Activated T-helper 2 cell treated with anti-CD3 and anti-CD28 coated beads, Interferon-gamma antibody, Interleukin-2, Interleukin-4, amounts not matched to agents 10 μg/mL and 5 μg/mL and 100 μg/mL, durations not matched to agents 14 hours and 24 hours and 36 hours (primary cell): ENCODE results near the gene RNF114. TPM values are rescaled to one million over a fixed set of nuclear protein-coding genes. Genes with fewer than 3 reads are reported as not detected.
"Not testable (repeated sequence)": the region's sequence is repeated elsewhere in the genome, so short reads cannot be mapped to it uniquely, and the experiment has no call there.

ENCODE experiments used
- DNase-seq: peaks from one replicate; pipeline ENCODE4 v3.0.0; 2021; ENCODE audit warnings: low spot score
- H3K27ac Mint-ChIP-seq: one replicate; pipeline ENCODE4 v1.8.0; 2021; ENCODE audit warnings: mixed read lengths
- H3K27me3 Mint-ChIP-seq: one replicate; pipeline ENCODE4 v1.8.0; 2021; ENCODE audit warnings: low read depth, mixed read lengths
- H3K36me3 Mint-ChIP-seq: one replicate; pipeline ENCODE4 v1.8.0; 2021; ENCODE audit warnings: low read depth, mixed read lengths
- H3K4me1 Mint-ChIP-seq: one replicate; pipeline ENCODE4 v1.8.0; 2021; ENCODE audit warnings: low read depth, mixed read lengths
- H3K4me3 Mint-ChIP-seq: one replicate; pipeline ENCODE4 v1.8.0; 2021; ENCODE audit warnings: low read depth, mild to moderate bottlenecking, moderate library complexity, mixed read lengths
- H3K9me3 Mint-ChIP-seq: one replicate; pipeline ENCODE4 v1.8.0; 2021; ENCODE audit warnings: mixed read lengths
- intact Hi-C: fragments of 100-400 bp; cut with micrococcal nuclease; formaldehyde crosslinking; loops from one replicate; pipeline ENCODE4 v1.15.1; 2023
- total RNA-seq: library from RNA; stranded (reverse); gene quantifications from 2 replicates; pipeline ENCODE4 v1.2.3, GENCODE V29; 2022

Gene RNF114
- total RNA-seq, 1 donor from 2014 or later = 64.0 TPM

GRCh38 chr20:49969234-49969633, 33.0 kb downstream of the RNF114 start:
- intact Hi-C loops = no loop called here

GRCh38 chr20:49969946-49970345, 33.7 kb downstream of the RNF114 start:
- Mint-ChIP-seq H3K4me3 (no peak overlapping the region), H3K9me3 (no peaks in the 10 kb centered on the region), H3K36me3 (no peaks in the 10 kb centered on the region), H3K27ac (no peak overlapping the region), H3K27me3 (no peaks in the 10 kb centered on the region), H3K4me1 (no peaks in the 10 kb centered on the region)
- intact Hi-C loops = no loop called here
- no peak for DNase-seq

More at GRCh38 chr20:49969234-49969633, 33.0 kb downstream of the RNF114 start:
- H3K27me3 Mint-ChIP-seq = no peaks in the 10 kb centered on the region
- no peaks in the 10 kb centered on the region for H3K36me3 Mint-ChIP-seq
- H3K4me3 Mint-ChIP-seq = no peak overlapping the region
- H3K27ac Mint-ChIP-seq = no peak overlapping the region
- DNase-seq = no peak
- no peaks in the 10 kb centered on the region for H3K4me1 Mint-ChIP-seq
- H3K9me3 Mint-ChIP-seq = no peaks in the 10 kb centered on the region

DNA sequence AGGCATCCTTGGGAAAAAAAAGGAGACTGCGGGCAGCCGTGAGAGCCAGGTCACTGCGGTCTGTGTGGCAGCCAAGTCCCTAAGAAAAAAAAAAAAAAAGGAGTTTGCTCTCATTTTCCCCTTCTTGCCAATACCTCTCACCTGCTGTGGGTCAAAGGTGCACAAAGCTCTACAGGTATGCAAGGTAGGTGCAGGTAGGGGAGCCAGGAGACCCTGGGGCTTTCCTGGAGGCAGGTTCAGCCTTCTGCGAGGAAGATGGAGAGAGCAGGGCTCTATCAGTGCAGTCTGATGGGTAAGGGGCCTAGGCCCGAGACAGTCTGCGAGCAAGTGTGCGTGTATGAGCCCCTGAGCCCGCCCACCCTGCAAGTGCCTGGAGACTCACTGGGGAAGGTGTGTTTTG, 34.3 kb downstream of the RNF114 start:
- Mint-ChIP-seq H3K9me3 (no peaks in the 10 kb centered on the region), H3K4me3 (no peak overlapping the region), H3K36me3 (no peaks in the 10 kb centered on the region), H3K27me3 (no peaks in the 10 kb centered on the region), H3K4me1 (no peaks in the 10 kb centered on the region), H3K27ac (no peak overlapping the region)
- no peak for DNase-seq
- intact Hi-C loops = no loop called here

GRCh38 chr20:49973981-49974380, 37.8 kb downstream of the RNF114 start:
- Mint-ChIP-seq H3K27ac (no peak overlapping the region), H3K36me3 (no peaks in the 10 kb centered on the region), H3K9me3 (no peaks in the 10 kb centered on the region), H3K4me1 (no peaks in the 10 kb centered on the region), H3K27me3 (peaks cover 3% of the 10 kb centered on the region), H3K4me3 (no peak overlapping the region)
- DNase-seq = no peak
- intact Hi-C loops = no loop called here

DNA sequence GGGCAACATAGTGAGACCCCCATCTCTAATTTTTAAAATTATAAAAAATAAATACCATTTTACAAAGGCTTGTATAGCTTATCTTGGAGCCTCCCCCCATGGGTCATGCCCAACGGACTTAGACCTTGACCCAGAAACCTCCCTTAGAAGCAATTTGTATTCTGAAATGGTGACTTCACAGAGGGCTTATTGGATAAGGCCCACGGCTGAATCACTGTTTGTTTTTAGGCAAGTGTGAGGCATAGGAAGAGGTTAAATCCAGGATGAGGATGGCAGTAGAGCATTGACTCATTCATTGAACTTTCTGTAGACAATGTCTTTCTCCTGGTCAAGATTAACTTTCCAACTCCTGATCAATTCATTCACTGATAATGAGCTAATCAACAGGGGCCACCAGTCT, 40.3 kb downstream of the RNF114 start:
- Mint-ChIP-seq H3K36me3 (no peaks in the 10 kb centered on the region), H3K9me3 (no peaks in the 10 kb centered on the region), H3K4me1 (peaks cover 4% of the 10 kb centered on the region), H3K27me3 (peaks cover 22% of the 10 kb centered on the region), H3K4me3 (no peak overlapping the region), H3K27ac (no peak overlapping the region)
- intact Hi-C loops = no loop called here
- no peak for DNase-seq

DNA sequence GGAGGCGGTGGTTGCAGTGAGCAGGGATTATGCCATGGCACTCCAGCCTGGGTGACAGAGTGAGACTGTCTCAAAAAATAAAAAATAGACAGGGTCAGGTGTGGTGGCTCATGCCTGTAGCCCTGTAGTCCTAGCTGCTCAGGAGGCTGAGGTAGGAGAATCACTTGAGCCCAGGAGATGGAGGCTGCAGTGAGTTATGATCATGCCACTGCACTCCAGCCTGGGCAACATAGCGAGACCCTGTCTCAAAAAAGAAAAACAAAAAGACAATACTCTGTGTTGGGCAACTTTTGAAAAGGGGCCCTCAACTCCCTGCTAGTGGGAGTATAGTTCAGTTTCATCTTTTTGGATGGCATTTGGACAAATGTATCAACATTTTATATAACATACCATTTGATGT, 41.5 kb downstream of the RNF114 start:
- H3K4me1 Mint-ChIP-seq = peaks cover 11% of the 10 kb centered on the region
- H3K9me3 Mint-ChIP-seq, DNase-seq, H3K27ac Mint-ChIP-seq, intact Hi-C loops, H3K36me3 Mint-ChIP-seq, H3K4me3 Mint-ChIP-seq: not testable (repeated sequence)
- peaks cover 31% of the 10 kb centered on the region for H3K27me3 Mint-ChIP-seq

DNA sequence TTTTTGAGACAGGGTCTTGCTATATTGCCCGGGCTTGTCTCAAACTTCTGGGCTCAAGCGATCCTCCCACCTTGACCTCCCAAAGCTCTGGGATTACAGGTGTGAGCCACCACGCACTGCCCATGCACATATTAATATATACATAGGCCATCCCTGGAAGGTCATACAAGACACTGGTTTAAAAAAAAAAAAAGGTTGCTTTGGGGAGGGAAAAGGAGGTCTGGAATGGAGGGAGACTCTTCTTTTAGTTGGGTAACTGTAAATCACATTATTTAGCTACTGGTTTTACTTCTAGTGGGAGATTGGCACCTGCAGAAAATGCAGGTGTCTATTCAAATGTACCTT, 42.5 kb downstream of the RNF114 start:
- H3K36me3 Mint-ChIP-seq = no peaks in the 10 kb centered on the region
- intact Hi-C loops = loop anchor here (1.0 kb wide), 1 partner anchor 93 kb away; no protein-coding TSS in a partner anchor
- no peak for DNase-seq
- H3K9me3 Mint-ChIP-seq = no peaks in the 10 kb centered on the region
- H3K27me3 Mint-ChIP-seq = peaks cover 31% of the 10 kb centered on the region
- H3K27ac Mint-ChIP-seq = no peak overlapping the region
- H3K4me3 Mint-ChIP-seq = no peak overlapping the region
- peaks cover 13% of the 10 kb centered on the region for H3K4me1 Mint-ChIP-seq

- DNase-seq = peak; percentile 38
- Mint-ChIP-seq H3K9me3 (no peaks in the 10 kb centered on the region), H3K36me3 (no peaks in the 10 kb centered on the region), H3K4me1 (peaks cover 13% of the 10 kb centered on the region), H3K4me3 (no peak overlapping the region), H3K27ac (no peak overlapping the region), H3K27me3 (peaks cover 31% of the 10 kb centered on the region)
- intact Hi-C loops = loop anchor here (1.0 kb wide), 1 partner anchor 92 kb away; no protein-coding TSS in a partner anchor
Measured at GRCh38 chr20:49979030-49979832, 43.0 kb downstream of the RNF114 start.

DNA sequence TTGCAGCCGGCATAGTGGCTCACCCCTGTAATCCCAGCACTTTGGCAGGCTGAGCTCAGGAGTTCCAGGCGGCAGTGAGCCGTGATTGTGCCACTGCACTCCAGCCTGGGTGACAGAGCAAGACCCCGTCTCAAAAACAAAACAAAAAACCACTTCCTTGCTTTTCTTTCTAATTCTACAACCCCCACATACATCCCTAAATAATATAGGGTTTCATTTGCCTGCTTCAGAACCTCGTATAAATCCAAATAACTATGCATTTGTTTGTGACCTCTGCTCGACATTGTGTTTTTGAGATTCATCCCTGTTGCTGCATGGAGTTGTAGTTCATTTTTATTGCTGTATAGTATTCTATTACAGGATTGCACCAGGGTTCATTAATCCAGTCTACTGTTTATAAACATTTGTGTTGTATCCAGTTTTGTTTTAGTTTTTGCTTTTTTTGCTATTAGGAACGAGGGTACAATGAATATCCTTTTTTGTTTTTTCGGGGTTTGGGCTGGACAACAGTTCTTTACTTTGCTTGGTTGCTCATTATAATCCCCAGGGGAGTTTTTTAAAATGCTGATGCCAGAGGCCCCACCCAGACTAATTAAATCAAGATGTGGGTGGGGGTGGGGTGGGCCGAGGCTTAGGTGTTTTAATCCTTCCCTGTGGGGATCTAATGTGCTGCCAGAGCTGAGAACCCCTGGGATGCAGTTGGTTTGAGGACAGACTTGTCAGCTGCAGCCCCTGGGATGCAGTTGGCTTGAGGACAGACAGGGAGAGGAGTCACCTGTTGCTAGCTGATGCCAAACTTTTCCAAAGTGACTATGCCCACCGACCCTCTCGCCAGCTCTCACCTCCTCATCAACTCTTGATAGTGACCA, 44.2 kb downstream of the RNF114 start:
- Mint-ChIP-seq H3K27ac (no peak overlapping the region), H3K27me3 (peaks cover 31% of the 10 kb centered on the region), H3K36me3 (no peaks in the 10 kb centered on the region), H3K9me3 (no peaks in the 10 kb centered on the region), H3K4me3 (no peak overlapping the region), H3K4me1 (peaks cover 13% of the 10 kb centered on the region)
- no peak for DNase-seq
- intact Hi-C loops = no loop called here

DNA sequence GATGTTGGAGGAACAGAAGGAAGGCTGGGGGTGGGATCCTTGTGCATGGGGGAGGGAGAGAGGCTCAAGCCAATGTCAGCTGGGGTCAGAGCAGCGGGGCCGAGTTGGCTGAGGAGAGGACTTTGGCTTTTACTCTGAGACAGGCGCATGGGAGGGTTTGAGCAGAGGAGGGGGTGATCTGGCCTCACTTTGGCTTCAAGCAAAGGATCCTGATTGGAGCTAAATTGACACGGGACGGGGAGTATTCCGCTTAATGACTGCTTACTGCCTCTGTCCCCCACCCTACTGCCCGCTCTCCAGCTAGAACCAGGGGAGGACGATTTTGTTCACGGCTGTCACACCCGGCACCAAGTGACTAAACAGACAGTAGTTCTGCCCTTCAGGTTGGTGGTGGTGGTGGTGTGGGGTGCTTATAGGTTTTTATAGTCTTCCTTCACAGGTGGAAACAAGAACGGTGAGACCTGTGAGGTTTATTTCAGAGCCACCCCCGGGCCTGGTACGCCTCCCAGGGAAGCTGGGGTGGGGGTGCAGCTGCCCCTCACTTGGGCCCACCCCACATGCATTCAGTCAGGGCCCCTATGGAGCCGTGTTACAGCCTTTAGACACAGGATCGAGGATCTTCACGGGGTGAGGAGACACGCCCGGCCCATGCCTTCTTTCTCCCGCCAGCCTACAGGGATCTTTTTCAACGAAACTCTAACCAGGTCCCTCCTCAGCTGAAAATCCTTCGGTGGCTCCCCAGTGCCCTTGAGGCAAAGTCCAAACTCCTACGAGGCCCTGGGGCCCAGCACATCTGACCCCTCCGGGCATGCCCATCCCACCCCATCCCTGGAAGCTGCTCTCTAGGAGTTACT, 45.2 kb downstream of the RNF114 start:
- peaks cover 13% of the 10 kb centered on the region for H3K4me1 Mint-ChIP-seq
- intact Hi-C loops = loop anchor here (2.0 kb wide), 1 partner anchor 185 kb away; no protein-coding TSS in a partner anchor
- H3K36me3 Mint-ChIP-seq = no peaks in the 10 kb centered on the region
- no peak for DNase-seq
- no peaks in the 10 kb centered on the region for H3K9me3 Mint-ChIP-seq
- H3K4me3 Mint-ChIP-seq = no peak overlapping the region
- peak overlapping the region; percentile 70 for H3K27ac Mint-ChIP-seq
- H3K27me3 Mint-ChIP-seq = peaks cover 31% of the 10 kb centered on the region

DNA sequence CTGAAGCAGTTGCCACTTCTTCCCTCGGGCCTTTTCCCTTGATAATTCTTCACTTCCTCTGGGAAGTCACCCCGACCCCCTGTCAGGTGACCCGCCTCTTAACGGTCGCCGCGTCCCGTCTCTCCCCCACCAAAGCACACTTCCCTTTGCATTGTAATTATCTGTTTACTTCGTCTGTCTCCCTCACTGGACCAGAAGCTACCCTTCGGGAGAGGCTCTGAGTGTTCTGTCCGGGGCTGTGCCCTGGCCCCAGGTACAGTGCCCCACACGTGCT, 45.8 kb downstream of the RNF114 start:
- intact Hi-C loops = loop anchor here (2.0 kb wide), 1 partner anchor 185 kb away; no protein-coding TSS in a partner anchor
- no peaks in the 10 kb centered on the region for H3K36me3 Mint-ChIP-seq
- H3K4me3 Mint-ChIP-seq = peak overlapping the region; percentile 31
- no peak for DNase-seq
- H3K27me3 Mint-ChIP-seq = peaks cover 31% of the 10 kb centered on the region
- H3K27ac Mint-ChIP-seq = peak overlapping the region; percentile 70
- H3K9me3 Mint-ChIP-seq = no peaks in the 10 kb centered on the region
- H3K4me1 Mint-ChIP-seq = peaks cover 13% of the 10 kb centered on the region

- H3K9me3 Mint-ChIP-seq = no peaks in the 10 kb centered on the region
- H3K27me3 Mint-ChIP-seq = peaks cover 31% of the 10 kb centered on the region
- intact Hi-C loops = loop anchor here (2.0 kb wide), 1 partner anchor 184 kb away; no protein-coding TSS in a partner anchor
- no peaks in the 10 kb centered on the region for H3K36me3 Mint-ChIP-seq
- H3K4me3 Mint-ChIP-seq = peak within 1 kb of the TSS; percentile 66
- H3K4me1 Mint-ChIP-seq = peaks cover 13% of the 10 kb centered on the region
- H3K27ac Mint-ChIP-seq = peak within 1 kb of the TSS; percentile 70
- peak; percentile 77 for DNase-seq
Measured at GRCh38 chr20:49982346-49983122, 46.3 kb downstream of the RNF114 start, which contains the start of gene SNAI1. TSS of gene SNAI1 (plus strand) at chr20:49982980. CDS start at chr20:49983060, 80 bp downstream.
